GM20000 (cell line): ENCODE data around the gene NCOA4.
"Not testable (repeated sequence)": the region's sequence is repeated elsewhere in the genome, so short reads cannot be mapped to it uniquely, and the experiment has no call there.

Source experiments
- DNase-seq: peaks from one replicate; pipeline ENCODE4 v3.0.0; 2012; ENCODE audit warnings: low spot score
- CTCF ChIP-seq: IDR thresholded peaks from 2 replicates; pipeline ENCODE4 v1.5.1; 2012; ENCODE audit warnings: mild to moderate bottlenecking, control low read depth; ENCODE audit errors: extremely low read depth, missing control alignments

The NCOA4 gene

GRCh38 chr10:46050941-46051623 lies 20.7 kb upstream of the NCOA4 start:
- no peak for DNase-seq

GRCh38 chr10:46049497-46049831 lies 19.0 kb upstream of the NCOA4 start:
- not testable (repeated sequence) for DNase-seq

More at GRCh38 chr10:46050941-46051623, 20.7 kb upstream of the NCOA4 start:
- no peak for TF ChIP-seq CTCF

GRCh38 chr10:46048152-46048551 lies 17.7 kb upstream of the NCOA4 start:
- no peak for DNase-seq
- TF ChIP-seq CTCF, result no peak

- DNase-seq, result no peak
- no peak for TF ChIP-seq CTCF
These were observed 15.8 kb upstream of the NCOA4 start, which contains the start of gene MSMB for GRCh38 chr10:46046261-46046660. Gene MSMB, minus strand, starts transcription at chr10:46046269. Its CDS starts 32 bp downstream, at chr10:46046237.

GRCh38 chr10:46042527-46042926 lies 12.1 kb upstream of the NCOA4 start:
- no peak for DNase-seq
- TF ChIP-seq CTCF, result no peak

GRCh38 chr10:46040004-46040403 lies 9.6 kb upstream of the NCOA4 start:
- no peak for TF ChIP-seq CTCF
- DNase-seq, result no peak

GRCh38 chr10:46037107-46037825 lies 6.8 kb upstream of the NCOA4 start:
- no peak for TF ChIP-seq CTCF
- no peak for DNase-seq
